Activated naive CD4-positive, alpha-beta T cell treated with anti-CD3 and anti-CD28 coated beads, Interleukin-2, amount 10 ng/mL, durations not matched to agents 7 days and 5 days (primary cell): Measurements from ENCODE around the gene YEATS2.
"Not testable (repeated sequence)": the region's sequence is repeated elsewhere in the genome, so short reads cannot be mapped to it uniquely, and the experiment has no call there.

Source experiments
- CTCF ChIA-PET: fragments of 350-600 bp; sonication (Branson Sonifier 250); formaldehyde crosslinking; loops from one replicate; lab custom pipeline; 2021; ENCODE audit warnings: antibody characterized with exemption; lab: Charles Lee
- DNase-seq: peaks from one replicate; pipeline ENCODE4 v3.0.0-alpha.2; 2020
- H3K27ac Mint-ChIP-seq: one replicate; pipeline ENCODE4 v1.8.0; 2021; ENCODE audit warnings: mild to moderate bottlenecking, moderate library complexity, mixed read lengths
- H3K27me3 Mint-ChIP-seq: one replicate; pipeline ENCODE4 v1.8.0; 2021; ENCODE audit warnings: mild to moderate bottlenecking, mixed read lengths
- H3K36me3 Mint-ChIP-seq: one replicate; pipeline ENCODE4 v1.8.0; 2021; ENCODE audit warnings: mixed read lengths
- H3K4me1 Mint-ChIP-seq: one replicate; pipeline ENCODE4 v1.8.0; 2021; ENCODE audit warnings: mixed read lengths
- H3K4me3 Mint-ChIP-seq: one replicate; pipeline ENCODE4 v1.8.0; 2021; ENCODE audit warnings: mild to moderate bottlenecking, moderate library complexity, mixed read lengths
- H3K9me3 Mint-ChIP-seq: one replicate; pipeline ENCODE4 v1.8.0; 2021; ENCODE audit warnings: mixed read lengths

The YEATS2 gene

GRCh38 chr3:183775781-183776180 is 78.2 kb downstream of the YEATS2 start:
- no peak for DNase-seq
- H3K27ac Mint-ChIP-seq = peak overlapping the region; percentile 72
- H3K27me3 Mint-ChIP-seq = no peaks in the 10 kb centered on the region
- no peaks in the 10 kb centered on the region for H3K4me1 Mint-ChIP-seq
- CTCF ChIA-PET = interaction anchor here (0.8 kb wide), 1 partner anchor 9 kb away, joined by 3 read pairs; no protein-coding TSS in a partner anchor
- no peaks in the 10 kb centered on the region for H3K9me3 Mint-ChIP-seq
- peaks cover 48% of the 10 kb centered on the region for H3K36me3 Mint-ChIP-seq
- H3K4me3 Mint-ChIP-seq = no peak overlapping the region

- H3K9me3 Mint-ChIP-seq, H3K4me1 Mint-ChIP-seq, DNase-seq, H3K4me3 Mint-ChIP-seq, H3K27ac Mint-ChIP-seq, H3K27me3 Mint-ChIP-seq: not testable (repeated sequence)
- CTCF ChIA-PET = interaction anchor here (0.6 to 0.8 kb wide), 2 partner anchors 9 to 119 kb away, joined by 3 read pairs; no protein-coding TSS in a partner anchor
- peaks cover 49% of the 10 kb centered on the region for H3K36me3 Mint-ChIP-seq
These were observed 78.9 kb downstream of the YEATS2 start for GRCh38 chr3:183776451-183776850.

GRCh38 chr3:183777016-183777618 is 79.5 kb downstream of the YEATS2 start:
- Mint-ChIP-seq H3K27ac (no peak overlapping the region), H3K4me1 (no peaks in the 10 kb centered on the region), H3K27me3 (no peaks in the 10 kb centered on the region), H3K4me3 (no peak overlapping the region), H3K9me3 (no peaks in the 10 kb centered on the region), H3K36me3 (peaks cover 51% of the 10 kb centered on the region)
- CTCF ChIA-PET = no interaction called here
- DNase-seq = no peak

- Mint-ChIP-seq H3K36me3 (peaks cover 57% of the 10 kb centered on the region), H3K4me3 (no peak overlapping the region), H3K4me1 (no peaks in the 10 kb centered on the region), H3K9me3 (no peaks in the 10 kb centered on the region), H3K27ac (peak overlapping the region; percentile 42), H3K27me3 (no peaks in the 10 kb centered on the region)
- no peak for DNase-seq
- CTCF ChIA-PET = no interaction called here
These were observed 82.4 kb downstream of the YEATS2 start for GRCh38 chr3:183779896-183780465.

GRCh38 chr3:183781246-183781645 is 83.6 kb downstream of the YEATS2 start:
- no peak for DNase-seq
- no peaks in the 10 kb centered on the region for H3K27me3 Mint-ChIP-seq
- no peaks in the 10 kb centered on the region for H3K9me3 Mint-ChIP-seq
- no peaks in the 10 kb centered on the region for H3K4me1 Mint-ChIP-seq
- H3K36me3 Mint-ChIP-seq = peaks cover 57% of the 10 kb centered on the region
- CTCF ChIA-PET = interaction anchor here (2.6 kb wide), 1 partner anchor 14 kb away, joined by 6 read pairs; no protein-coding TSS in a partner anchor
- no peak overlapping the region for H3K4me3 Mint-ChIP-seq
- H3K27ac Mint-ChIP-seq = no peak overlapping the region

GRCh38 chr3:183782576-183783276 is 85.1 kb downstream of the YEATS2 start:
- Mint-ChIP-seq H3K36me3 (peaks cover 61% of the 10 kb centered on the region), H3K27ac (no peak overlapping the region), H3K4me1 (no peaks in the 10 kb centered on the region), H3K4me3 (no peak overlapping the region), H3K27me3 (no peaks in the 10 kb centered on the region), H3K9me3 (no peaks in the 10 kb centered on the region)
- no peak for DNase-seq
- CTCF ChIA-PET = interaction anchor here (2.6 kb wide), 1 partner anchor 16 kb away, joined by 6 read pairs; no protein-coding TSS in a partner anchor

GRCh38 chr3:183784503-183784902 is 86.9 kb downstream of the YEATS2 start:
- H3K27ac Mint-ChIP-seq, H3K4me3 Mint-ChIP-seq, CTCF ChIA-PET, DNase-seq, H3K27me3 Mint-ChIP-seq, H3K9me3 Mint-ChIP-seq, H3K4me1 Mint-ChIP-seq: not testable (repeated sequence)
- peaks cover 60% of the 10 kb centered on the region for H3K36me3 Mint-ChIP-seq

- no peak for DNase-seq
- CTCF ChIA-PET = interaction anchor here (1.5 to 2.1 kb wide), 2 partner anchors 23 to 95 kb away, joined by 3 to 8 read pairs; partner anchors contain the start of gene PARL
- peaks cover 2% of the 10 kb centered on the region for H3K4me1 Mint-ChIP-seq
- no peak overlapping the region for H3K4me3 Mint-ChIP-seq
- H3K27ac Mint-ChIP-seq = no peak overlapping the region
- no peaks in the 10 kb centered on the region for H3K27me3 Mint-ChIP-seq
- no peaks in the 10 kb centered on the region for H3K9me3 Mint-ChIP-seq
- H3K36me3 Mint-ChIP-seq = peaks cover 62% of the 10 kb centered on the region
These were observed 92.2 kb downstream of the YEATS2 start for GRCh38 chr3:183789826-183790225.

- Mint-ChIP-seq H3K9me3 (no peaks in the 10 kb centered on the region), H3K27me3 (no peaks in the 10 kb centered on the region), H3K4me1 (peaks cover 2% of the 10 kb centered on the region), H3K27ac (no peak overlapping the region), H3K4me3 (no peak overlapping the region), H3K36me3 (peaks cover 60% of the 10 kb centered on the region)
- CTCF ChIA-PET = no interaction called here
- DNase-seq = no peak
These were observed 93.1 kb downstream of the YEATS2 start for GRCh38 chr3:183790700-183791099.

- H3K9me3 Mint-ChIP-seq = no peaks in the 10 kb centered on the region
- no peak overlapping the region for H3K27ac Mint-ChIP-seq
- DNase-seq = no peak
- peaks cover 56% of the 10 kb centered on the region for H3K36me3 Mint-ChIP-seq
- H3K27me3 Mint-ChIP-seq = no peaks in the 10 kb centered on the region
- H3K4me3 Mint-ChIP-seq = no peak overlapping the region
- peaks cover 2% of the 10 kb centered on the region for H3K4me1 Mint-ChIP-seq
- CTCF ChIA-PET = no interaction called here
These were observed 95.4 kb downstream of the YEATS2 start for GRCh38 chr3:183792976-183793375.

GRCh38 chr3:183794452-183794851 is 96.9 kb downstream of the YEATS2 start:
- no peak overlapping the region for H3K4me3 Mint-ChIP-seq
- CTCF ChIA-PET = no interaction called here

GRCh38 chr3:183796372-183796771 is 98.8 kb downstream of the YEATS2 start:
- H3K36me3 Mint-ChIP-seq = peaks cover 57% of the 10 kb centered on the region

More at GRCh38 chr3:183794452-183794851, 96.9 kb downstream of the YEATS2 start:
- H3K9me3 Mint-ChIP-seq = no peaks in the 10 kb centered on the region
- H3K36me3 Mint-ChIP-seq = peaks cover 56% of the 10 kb centered on the region
- no peaks in the 10 kb centered on the region for H3K4me1 Mint-ChIP-seq
- no peaks in the 10 kb centered on the region for H3K27me3 Mint-ChIP-seq
- no peak overlapping the region for H3K27ac Mint-ChIP-seq
- DNase-seq = no peak

GRCh38 chr3:183797996-183798395 is 100.4 kb downstream of the YEATS2 start:
- H3K9me3 Mint-ChIP-seq = no peaks in the 10 kb centered on the region
- H3K4me1 Mint-ChIP-seq = no peaks in the 10 kb centered on the region
- H3K36me3 Mint-ChIP-seq = peaks cover 59% of the 10 kb centered on the region
- no peak overlapping the region for H3K4me3 Mint-ChIP-seq
- DNase-seq = no peak
- CTCF ChIA-PET = no interaction called here
- no peak overlapping the region for H3K27ac Mint-ChIP-seq
- H3K27me3 Mint-ChIP-seq = no peaks in the 10 kb centered on the region

More at GRCh38 chr3:183796372-183796771, 98.8 kb downstream of the YEATS2 start:
- no peaks in the 10 kb centered on the region for H3K9me3 Mint-ChIP-seq
- no peak for DNase-seq
- no peaks in the 10 kb centered on the region for H3K4me1 Mint-ChIP-seq
- CTCF ChIA-PET = no interaction called here
- H3K27ac Mint-ChIP-seq = no peak overlapping the region
- H3K27me3 Mint-ChIP-seq = no peaks in the 10 kb centered on the region
- no peak overlapping the region for H3K4me3 Mint-ChIP-seq

- H3K4me1 Mint-ChIP-seq = no peaks in the 10 kb centered on the region
- H3K27ac Mint-ChIP-seq = no peak overlapping the region
- no peaks in the 10 kb centered on the region for H3K9me3 Mint-ChIP-seq
- H3K36me3 Mint-ChIP-seq = peaks cover 60% of the 10 kb centered on the region
- H3K4me3 Mint-ChIP-seq = no peak overlapping the region
- H3K27me3 Mint-ChIP-seq = no peaks in the 10 kb centered on the region
- DNase-seq = no peak
- CTCF ChIA-PET = no interaction called here
These were observed 101.9 kb downstream of the YEATS2 start for GRCh38 chr3:183799461-183799860.
